ENCODE measurements around the gene CRB1. TPM values are rescaled to one million over a fixed set of nuclear protein-coding genes. Genes with fewer than 3 reads are reported as not detected.
A peak's percentile ranks its signal among the peaks of the same experiment; 100 is the strongest.

The CRB1 gene
- total and polyA plus RNA-seq, 2 donors from 2014 or later: 0.16 to 1.2 TPM

- intact Hi-C loops (cut with DNase I): no loop called here
- DNase-seq: no peak
- no peak for TF ChIP-seq CTCF (IDR thresholded peaks at IDR 0.05; ENCODE audit: borderline replicate concordance, extremely low read depth, insufficient read depth)
- Histone ChIP-seq H3K4me1 (ENCODE audit: control insufficient read depth in 2 of 3, insufficient read depth in 2 of 3, low read depth in 1 of 3, low read length in 3 of 3) (no peaks in the 10 kb centered on the region), H3K27me3 (ENCODE audit: control insufficient read depth, insufficient read depth, low read length) (no peaks in the 10 kb centered on the region), H3K9ac (ENCODE audit: low read length in 3 of 3) (no peak overlapping the region), H3K36me3 (ENCODE audit: control insufficient read depth in 2 of 3, insufficient read depth in 3 of 3, low read length in 3 of 3) (no peaks in the 10 kb centered on the region), H3K27ac (ENCODE audit: low read depth in 2 of 2, low read length in 2 of 2) (no peak overlapping the region), H3K9me3 (ENCODE audit: control insufficient read depth in 2 of 3, insufficient read depth in 1 of 3, low read length in 3 of 3) (no peaks in the 10 kb centered on the region), H3K4me3 (ENCODE audit: low read length in 3 of 3) (no peak overlapping the region)
- peak; percentile 97 for FAIRE-seq
Observed at GRCh38 chr1:197453376-197454058, 185.5 kb downstream of the CRB1 start.

GRCh38 chr1:197462539-197462938 lies 194.5 kb downstream of the CRB1 start:
- TF ChIP-seq CTCF (IDR thresholded peaks at IDR 0.05; ENCODE audit: borderline replicate concordance, extremely low read depth, insufficient read depth): no peak
- Histone ChIP-seq H3K4me3 (ENCODE audit: low read length in 3 of 3) (no peak overlapping the region), H3K36me3 (ENCODE audit: control insufficient read depth in 2 of 3, insufficient read depth in 3 of 3, low read length in 3 of 3) (no peaks in the 10 kb centered on the region), H3K4me1 (ENCODE audit: control insufficient read depth in 2 of 3, insufficient read depth in 2 of 3, low read depth in 1 of 3, low read length in 3 of 3) (peaks cover 0 to 3% (median 0%) of the 10 kb centered on the region in 3 donors), H3K9me3 (ENCODE audit: control insufficient read depth in 2 of 3, insufficient read depth in 1 of 3, low read length in 3 of 3) (no peaks in the 10 kb centered on the region), H3K27ac (ENCODE audit: low read depth in 2 of 2, low read length in 2 of 2) (no peak overlapping the region), H3K27me3 (ENCODE audit: control insufficient read depth, insufficient read depth, low read length) (no peaks in the 10 kb centered on the region), H3K9ac (ENCODE audit: low read length in 3 of 3) (no peak overlapping the region)
- DNase-seq (no peak), FAIRE-seq (no peak)
- intact Hi-C loops (cut with DNase I): no loop called here

DNA sequence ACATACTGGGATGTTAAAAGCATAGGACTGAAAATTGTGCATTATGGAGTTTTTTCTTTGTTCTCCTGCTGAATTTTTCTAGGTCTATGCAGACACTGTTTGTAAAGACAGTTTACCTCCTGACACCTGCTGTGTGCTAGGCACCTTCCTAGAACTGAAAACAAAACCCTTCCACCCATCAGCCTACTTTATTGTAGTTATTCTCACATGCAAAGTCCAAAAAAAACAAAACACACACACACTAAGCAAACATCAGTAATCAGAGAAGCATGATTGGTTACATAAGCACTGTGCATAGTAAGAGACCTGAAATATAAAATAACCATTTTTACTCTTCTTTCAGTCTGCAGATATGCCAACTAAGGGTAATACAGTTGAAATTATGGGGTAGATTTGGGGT lies 195.1 kb downstream of the CRB1 start:
- H3K9ac ChIP-seq (ENCODE audit: low read length in 3 of 3): no peak overlapping the region
- no peaks in the 10 kb centered on the region for H3K27me3 ChIP-seq (ENCODE audit: control insufficient read depth, insufficient read depth, low read length)
- TF ChIP-seq CTCF (IDR thresholded peaks at IDR 0.05; ENCODE audit: borderline replicate concordance, extremely low read depth, insufficient read depth): no peak
- no peaks in the 10 kb centered on the region for H3K36me3 ChIP-seq (ENCODE audit: control insufficient read depth in 2 of 3, insufficient read depth in 3 of 3, low read length in 3 of 3)
- intact Hi-C loops (cut with DNase I): no loop called here
- H3K4me1 ChIP-seq (ENCODE audit: control insufficient read depth in 2 of 3, insufficient read depth in 2 of 3, low read depth in 1 of 3, low read length in 3 of 3): peaks cover 0 to 3% (median 0%) of the 10 kb centered on the region in 3 donors
- no peaks in the 10 kb centered on the region for H3K9me3 ChIP-seq (ENCODE audit: control insufficient read depth in 2 of 3, insufficient read depth in 1 of 3, low read length in 3 of 3)
- FAIRE-seq (no peak), DNase-seq (no peak)
- H3K4me3 ChIP-seq (ENCODE audit: low read length in 3 of 3): no peak overlapping the region
- no peak overlapping the region for H3K27ac ChIP-seq (ENCODE audit: low read depth in 2 of 2, low read length in 2 of 2)

Measured in kidney (tissue), 14 donors.